ENCODE data around the gene WDR45B.

WDR45B gene

DNA sequence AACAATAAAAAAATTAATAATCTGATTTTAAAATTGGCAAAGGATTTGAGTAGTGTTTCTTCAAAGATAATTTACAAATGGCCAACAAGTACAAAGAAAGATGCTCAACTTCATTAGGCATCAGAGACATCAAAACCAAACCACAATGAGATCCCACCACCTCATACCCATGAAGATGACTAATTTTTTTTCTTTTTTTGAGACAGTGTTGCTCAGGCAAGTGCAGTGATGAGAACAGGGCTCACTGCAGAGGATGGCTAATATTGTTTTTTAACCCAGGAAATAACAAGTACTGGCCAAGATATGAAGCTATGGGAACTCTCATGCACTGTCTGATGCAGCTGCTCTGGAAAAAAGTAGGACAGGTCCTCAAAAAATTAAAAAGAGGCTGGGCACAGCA, 14.9 kb downstream of the WDR45B start:
- no peak for TF ChIP-seq NFIC (IDR thresholded peaks at IDR 0.05)
- TF ChIP-seq EP300 (IDR thresholded peaks at IDR 0.05; ENCODE audit: borderline replicate concordance): no peak
- TF ChIP-seq, protein P1, sequence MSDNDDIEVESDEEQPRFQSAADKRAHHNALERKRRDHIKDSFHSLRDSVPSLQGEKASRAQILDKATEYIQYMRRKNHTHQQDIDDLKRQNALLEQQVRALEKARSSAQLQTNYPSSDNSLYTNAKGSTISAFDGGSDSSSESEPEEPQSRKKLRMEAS (IDR thresholded peaks at IDR 0.05): no peak
- TF ChIP-seq EGR1 (IDR thresholded peaks at IDR 0.05): no peak
- no peak for TF ChIP-seq CEBPB (IDR thresholded peaks at IDR 0.05)
- TF ChIP-seq TCF12 (IDR thresholded peaks at IDR 0.05; ENCODE audit: low read depth): no peak
- TF ChIP-seq, protein P2, sequence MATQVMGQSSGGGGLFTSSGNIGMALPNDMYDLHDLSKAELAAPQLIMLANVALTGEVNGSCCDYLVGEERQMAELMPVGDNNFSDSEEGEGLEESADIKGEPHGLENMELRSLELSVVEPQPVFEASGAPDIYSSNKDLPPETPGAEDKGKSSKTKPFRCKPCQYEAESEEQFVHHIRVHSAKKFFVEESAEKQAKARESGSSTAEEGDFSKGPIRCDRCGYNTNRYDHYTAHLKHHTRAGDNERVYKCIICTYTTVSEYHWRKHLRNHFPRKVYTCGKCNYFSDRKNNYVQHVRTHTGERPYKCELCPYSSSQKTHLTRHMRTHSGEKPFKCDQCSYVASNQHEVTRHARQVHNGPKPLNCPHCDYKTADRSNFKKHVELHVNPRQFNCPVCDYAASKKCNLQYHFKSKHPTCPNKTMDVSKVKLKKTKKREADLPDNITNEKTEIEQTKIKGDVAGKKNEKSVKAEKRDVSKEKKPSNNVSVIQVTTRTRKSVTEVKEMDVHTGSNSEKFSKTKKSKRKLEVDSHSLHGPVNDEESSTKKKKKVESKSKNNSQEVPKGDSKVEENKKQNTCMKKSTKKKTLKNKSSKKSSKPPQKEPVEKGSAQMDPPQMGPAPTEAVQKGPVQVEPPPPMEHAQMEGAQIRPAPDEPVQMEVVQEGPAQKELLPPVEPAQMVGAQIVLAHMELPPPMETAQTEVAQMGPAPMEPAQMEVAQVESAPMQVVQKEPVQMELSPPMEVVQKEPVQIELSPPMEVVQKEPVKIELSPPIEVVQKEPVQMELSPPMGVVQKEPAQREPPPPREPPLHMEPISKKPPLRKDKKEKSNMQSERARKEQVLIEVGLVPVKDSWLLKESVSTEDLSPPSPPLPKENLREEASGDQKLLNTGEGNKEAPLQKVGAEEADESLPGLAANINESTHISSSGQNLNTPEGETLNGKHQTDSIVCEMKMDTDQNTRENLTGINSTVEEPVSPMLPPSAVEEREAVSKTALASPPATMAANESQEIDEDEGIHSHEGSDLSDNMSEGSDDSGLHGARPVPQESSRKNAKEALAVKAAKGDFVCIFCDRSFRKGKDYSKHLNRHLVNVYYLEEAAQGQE (IDR thresholded peaks at IDR 0.05; ENCODE audit: low read depth): no peak

DNA sequence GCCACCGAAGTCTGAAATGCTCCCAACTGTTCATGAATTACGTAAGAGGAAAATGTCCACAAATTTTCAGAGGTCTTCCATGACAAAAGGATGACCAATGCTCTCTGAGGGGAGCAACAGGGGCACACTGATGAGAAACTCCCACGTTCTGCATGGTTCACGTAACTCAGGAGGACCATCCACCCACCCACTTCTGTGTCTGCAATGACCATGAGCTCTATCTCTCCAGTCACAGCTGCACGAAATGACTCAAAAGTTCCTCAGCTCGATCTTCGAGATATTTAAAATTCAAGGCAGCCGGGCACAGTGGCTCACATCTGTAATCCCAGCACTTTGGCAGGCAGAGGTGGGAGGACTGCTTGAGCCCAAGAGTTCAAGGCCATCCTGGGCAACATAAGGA, 15.8 kb downstream of the WDR45B start:
- TF ChIP-seq YY1 (IDR thresholded peaks at IDR 0.05; ENCODE audit: low read depth) (no peak), EP300 (IDR thresholded peaks at IDR 0.05; ENCODE audit: borderline replicate concordance) (no peak), NFIC (IDR thresholded peaks at IDR 0.05) (no peak), RAD21 (IDR thresholded peaks at IDR 0.05; ENCODE audit: low read depth) (no peak), TCF12 (IDR thresholded peaks at IDR 0.05; ENCODE audit: low read depth) (no peak), CEBPB (IDR thresholded peaks at IDR 0.05) (no peak), TAF1 (IDR thresholded peaks at IDR 0.05; ENCODE audit: low read depth) (no peak), EGR1 (IDR thresholded peaks at IDR 0.05) (no peak), FOXM1 (IDR thresholded peaks at IDR 0.05; ENCODE audit: borderline replicate concordance, low read depth) (no peak), ZBTB7A (IDR thresholded peaks at IDR 0.05; ENCODE audit: low read depth) (no peak), CREB1 (IDR thresholded peaks at IDR 0.05; ENCODE audit: low read depth) (no peak), TEAD4 (IDR thresholded peaks at IDR 0.05) (no peak)
- TF ChIP-seq, protein P1 (IDR thresholded peaks at IDR 0.05): no peak
- TF ChIP-seq, protein P2 (IDR thresholded peaks at IDR 0.05; ENCODE audit: low read depth): no peak

DNA sequence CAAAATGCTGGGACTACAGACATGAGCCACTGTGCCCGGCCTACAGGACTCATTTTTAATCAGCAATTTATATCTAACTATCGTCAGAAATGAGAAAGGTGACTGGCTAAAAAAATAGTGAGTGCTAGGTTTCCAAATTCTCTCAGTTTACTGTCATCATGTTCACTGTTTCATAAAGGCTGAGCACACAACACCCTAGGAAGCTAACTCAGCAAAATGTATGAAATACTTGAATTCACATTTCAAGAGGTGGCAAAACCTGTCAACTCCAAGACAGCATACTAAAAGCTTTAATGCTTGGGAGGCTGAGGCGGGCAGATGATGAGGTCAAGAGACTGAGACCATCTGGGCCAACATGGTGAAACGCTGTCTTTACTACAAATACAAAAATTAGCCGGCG, 16.7 kb downstream of the WDR45B start:
- TF ChIP-seq TAF1 (IDR thresholded peaks at IDR 0.05; ENCODE audit: low read depth) (no peak), NFIC (IDR thresholded peaks at IDR 0.05) (no peak), CEBPB (IDR thresholded peaks at IDR 0.05) (no peak), EP300 (IDR thresholded peaks at IDR 0.05; ENCODE audit: borderline replicate concordance) (no peak), CREB1 (IDR thresholded peaks at IDR 0.05; ENCODE audit: low read depth) (no peak), RAD21 (IDR thresholded peaks at IDR 0.05; ENCODE audit: low read depth) (no peak), TCF12 (IDR thresholded peaks at IDR 0.05; ENCODE audit: low read depth) (no peak), FOXM1 (IDR thresholded peaks at IDR 0.05; ENCODE audit: borderline replicate concordance, low read depth) (no peak), EGR1 (IDR thresholded peaks at IDR 0.05) (no peak), ZBTB7A (IDR thresholded peaks at IDR 0.05; ENCODE audit: low read depth) (no peak), YY1 (IDR thresholded peaks at IDR 0.05; ENCODE audit: low read depth) (no peak)
- TF ChIP-seq, protein P1 (IDR thresholded peaks at IDR 0.05): no peak
- TF ChIP-seq, protein P2 (IDR thresholded peaks at IDR 0.05; ENCODE audit: low read depth): no peak

DNA sequence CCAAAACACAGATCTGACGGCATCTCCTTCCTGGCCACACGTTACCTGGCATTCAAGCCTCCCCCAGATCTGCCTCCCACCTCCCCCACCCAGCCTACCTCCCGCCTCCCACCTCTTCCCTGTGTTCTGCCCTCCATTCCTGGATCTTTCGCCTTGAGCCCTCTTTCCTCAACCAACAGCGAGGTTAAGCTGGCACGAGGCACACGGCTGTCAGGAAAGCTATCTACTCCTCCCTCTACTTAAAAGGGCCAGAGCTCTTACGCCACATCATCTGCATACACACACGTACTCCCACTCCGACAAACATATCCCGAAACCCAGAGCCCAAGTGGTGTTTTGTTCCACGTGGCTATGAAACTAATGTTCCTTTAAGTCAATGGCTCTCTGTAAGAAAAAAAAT, 18.0 kb downstream of the WDR45B start:
- TF ChIP-seq NFIC (IDR thresholded peaks at IDR 0.05): no peak
- no peak for TF ChIP-seq TEAD4 (IDR thresholded peaks at IDR 0.05)
- no peak for TF ChIP-seq YY1 (IDR thresholded peaks at IDR 0.05; ENCODE audit: low read depth)
- no peak for TF ChIP-seq FOXM1 (IDR thresholded peaks at IDR 0.05; ENCODE audit: borderline replicate concordance, low read depth)
- no peak for TF ChIP-seq TCF12 (IDR thresholded peaks at IDR 0.05; ENCODE audit: low read depth)
- no peak for TF ChIP-seq RAD21 (IDR thresholded peaks at IDR 0.05; ENCODE audit: low read depth)
- TF ChIP-seq EGR1 (IDR thresholded peaks at IDR 0.05): no peak
- TF ChIP-seq, protein P2 (IDR thresholded peaks at IDR 0.05; ENCODE audit: low read depth): no peak
- no peak for TF ChIP-seq EP300 (IDR thresholded peaks at IDR 0.05; ENCODE audit: borderline replicate concordance)
- TF ChIP-seq ZBTB7A (IDR thresholded peaks at IDR 0.05; ENCODE audit: low read depth): no peak
- TF ChIP-seq, protein P1 (IDR thresholded peaks at IDR 0.05): no peak
- TF ChIP-seq, protein P3, sequence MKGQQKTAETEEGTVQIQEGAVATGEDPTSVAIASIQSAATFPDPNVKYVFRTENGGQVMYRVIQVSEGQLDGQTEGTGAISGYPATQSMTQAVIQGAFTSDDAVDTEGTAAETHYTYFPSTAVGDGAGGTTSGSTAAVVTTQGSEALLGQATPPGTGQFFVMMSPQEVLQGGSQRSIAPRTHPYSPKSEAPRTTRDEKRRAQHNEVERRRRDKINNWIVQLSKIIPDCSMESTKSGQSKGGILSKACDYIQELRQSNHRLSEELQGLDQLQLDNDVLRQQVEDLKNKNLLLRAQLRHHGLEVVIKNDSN (IDR thresholded peaks at IDR 0.05): no peak
- TF ChIP-seq TAF1 (IDR thresholded peaks at IDR 0.05; ENCODE audit: low read depth): no peak
- TF ChIP-seq CREB1 (IDR thresholded peaks at IDR 0.05; ENCODE audit: low read depth): no peak
- no peak for TF ChIP-seq CEBPB (IDR thresholded peaks at IDR 0.05)

Measured in Ishikawa (cell line).